IPS DF 19.7 (cell line): ENCODE results near the gene SECTM1.
A peak's percentile ranks its signal among the peaks of the same experiment; 100 is the strongest.
"Not testable (repeated sequence)": the region's sequence is repeated elsewhere in the genome, so short reads cannot be mapped to it uniquely, and the experiment has no call there.

Experiments
- DNase-seq: peaks from one replicate; pipeline ENCODE4 v3.0.0-alpha.2; 2013; ENCODE audit warnings: low read depth, low spot score

The SECTM1 gene

GRCh38 chr17:82369211-82369610, 35.6 kb upstream of the SECTM1 start:
- DNase-seq = no peak

- peak; percentile 78 for DNase-seq
These were observed 34.4 kb upstream of the SECTM1 start for GRCh38 chr17:82367724-82368524.

GRCh38 chr17:82366749-82367148, 33.2 kb upstream of the SECTM1 start:
- DNase-seq = no peak

DNA sequence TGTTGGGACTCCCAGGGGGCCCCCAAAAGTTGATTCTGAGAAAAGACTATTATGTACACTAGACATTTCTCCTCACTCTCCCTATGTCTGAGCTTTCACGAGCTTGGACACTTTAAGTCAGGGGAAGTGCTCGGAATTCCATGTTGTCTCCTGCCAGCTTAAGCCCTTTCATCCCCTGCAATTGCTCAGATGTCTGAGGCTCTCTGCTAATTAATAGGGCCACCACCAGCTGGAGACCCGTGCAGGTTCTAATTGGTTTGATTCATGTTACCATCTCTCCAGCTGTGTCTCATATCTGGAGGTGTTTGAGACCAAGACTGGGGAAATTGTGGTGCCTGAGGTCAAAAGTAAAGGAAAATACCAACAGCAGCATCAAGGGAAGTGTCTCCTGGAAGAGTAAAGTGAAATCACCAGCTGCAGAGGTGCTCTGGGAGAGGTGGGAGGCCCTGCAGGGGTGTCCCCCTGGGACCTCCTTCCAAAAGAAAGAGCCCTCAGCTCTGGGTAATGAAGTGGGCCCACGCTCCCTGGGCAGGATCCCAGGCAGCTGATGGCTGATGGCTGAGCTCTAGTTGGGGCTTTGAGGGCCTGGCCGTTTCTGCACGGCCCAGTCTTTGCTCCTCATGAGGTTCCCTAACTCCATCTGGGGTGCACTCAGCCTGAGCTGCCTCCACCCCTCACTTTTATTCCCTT, 32.2 kb upstream of the SECTM1 start:
- no peak for DNase-seq

DNA sequence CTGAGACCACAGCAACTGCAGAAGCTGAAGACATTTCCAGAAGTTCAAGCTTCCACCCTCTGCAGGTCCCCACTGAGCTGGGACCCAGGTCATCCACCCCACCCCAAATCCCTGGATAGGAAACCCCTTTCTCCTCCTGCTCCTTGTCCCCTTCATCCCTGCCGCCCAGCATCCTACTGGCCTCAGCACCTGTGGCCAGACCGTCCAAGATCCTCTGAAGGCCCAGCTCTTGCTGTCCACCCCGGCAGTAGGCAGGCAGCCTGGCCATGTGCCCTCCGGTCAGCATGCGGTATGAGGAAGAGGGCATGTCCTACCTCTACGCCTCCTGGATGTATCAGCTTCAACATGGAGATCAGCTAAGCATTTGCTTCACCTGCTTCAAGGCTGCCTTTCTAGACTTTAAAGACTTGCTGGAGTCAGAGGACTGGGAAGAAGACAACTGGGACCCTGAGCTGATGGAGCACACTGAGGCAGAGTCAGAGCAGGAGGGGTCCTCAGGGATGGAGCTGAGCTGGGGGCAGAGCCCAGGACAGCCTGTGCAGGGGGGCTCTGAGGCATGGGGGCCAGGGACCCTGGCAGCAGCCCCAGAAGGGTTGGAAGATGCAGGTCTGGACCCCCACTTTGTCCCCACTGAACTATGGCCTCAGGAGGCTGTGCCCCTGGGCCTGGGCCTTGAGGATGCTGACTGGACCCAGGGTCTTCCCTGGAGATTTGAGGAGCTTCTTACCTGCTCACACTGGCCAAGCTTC, 28.5 kb upstream of the SECTM1 start:
- no peak for DNase-seq

DNA sequence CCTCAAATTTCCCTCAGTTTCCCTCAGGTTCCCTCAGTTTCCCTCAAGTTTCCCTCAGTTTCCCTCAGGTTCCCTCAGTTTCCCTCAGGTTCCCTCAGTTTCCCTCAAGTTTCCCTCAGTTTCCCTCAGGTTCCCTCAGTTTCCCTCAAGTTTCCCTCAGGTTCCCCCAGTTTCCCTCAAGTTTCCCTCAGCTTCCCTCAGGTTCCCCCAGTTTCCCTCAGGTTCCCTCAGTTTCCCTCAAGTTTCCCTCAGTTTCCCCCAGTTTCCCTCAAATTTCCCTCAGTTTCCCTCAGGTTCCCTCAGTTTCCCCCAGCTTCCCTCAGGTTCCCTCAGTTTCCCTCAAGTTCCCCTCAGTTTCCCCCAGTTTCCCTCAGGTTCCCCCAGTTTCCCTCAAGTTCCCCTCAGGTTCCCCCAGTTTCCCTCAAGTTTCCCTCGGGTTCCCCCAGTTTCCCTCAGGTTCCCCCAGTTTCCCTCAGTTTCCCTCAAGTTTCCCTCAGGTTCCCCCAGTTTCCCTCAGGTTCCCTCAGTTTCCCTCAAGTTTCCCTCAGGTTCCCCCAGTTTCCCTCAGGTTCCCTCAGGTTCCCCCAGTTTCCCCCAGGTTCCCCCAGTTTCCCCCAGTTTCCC, 26.0 kb upstream of the SECTM1 start:
- DNase-seq = not testable (repeated sequence)

- no peak for DNase-seq
These were observed 25.1 kb upstream of the SECTM1 start, which contains the start of gene TEX19 for GRCh38 chr17:82358465-82359350. Gene TEX19 (plus strand): TSS chr17:82359247. CDS start chr17:82362151, 2,904 bp downstream.

GRCh38 chr17:82357394-82357793, 23.8 kb upstream of the SECTM1 start:
- DNase-seq = no peak

DNA sequence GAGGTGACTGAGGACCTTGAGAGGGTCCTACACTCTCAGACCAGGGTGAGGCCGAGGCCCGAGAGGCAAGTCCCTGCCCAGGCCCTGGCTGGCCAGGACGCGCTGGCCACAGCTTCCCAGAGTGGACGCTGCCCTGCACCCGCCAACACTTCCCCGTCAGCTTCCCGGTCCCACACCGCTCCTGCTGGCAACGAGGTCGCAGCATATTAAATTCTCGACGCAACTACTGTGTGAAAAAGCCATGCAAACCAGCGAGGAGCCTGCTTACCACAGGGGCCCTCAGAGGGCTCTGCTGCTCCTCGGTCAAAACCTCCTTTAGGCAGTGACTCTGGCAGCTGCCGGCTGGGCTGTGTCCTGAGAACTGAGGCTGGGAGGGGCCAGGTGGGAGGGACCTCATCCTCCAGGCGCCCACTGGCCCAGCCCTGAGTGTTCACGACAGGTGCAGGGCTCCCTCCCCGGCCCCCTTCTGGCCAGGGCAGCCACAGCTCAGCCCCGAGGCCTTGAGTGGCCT, 23.3 kb upstream of the SECTM1 start:
- no peak for DNase-seq

DNA sequence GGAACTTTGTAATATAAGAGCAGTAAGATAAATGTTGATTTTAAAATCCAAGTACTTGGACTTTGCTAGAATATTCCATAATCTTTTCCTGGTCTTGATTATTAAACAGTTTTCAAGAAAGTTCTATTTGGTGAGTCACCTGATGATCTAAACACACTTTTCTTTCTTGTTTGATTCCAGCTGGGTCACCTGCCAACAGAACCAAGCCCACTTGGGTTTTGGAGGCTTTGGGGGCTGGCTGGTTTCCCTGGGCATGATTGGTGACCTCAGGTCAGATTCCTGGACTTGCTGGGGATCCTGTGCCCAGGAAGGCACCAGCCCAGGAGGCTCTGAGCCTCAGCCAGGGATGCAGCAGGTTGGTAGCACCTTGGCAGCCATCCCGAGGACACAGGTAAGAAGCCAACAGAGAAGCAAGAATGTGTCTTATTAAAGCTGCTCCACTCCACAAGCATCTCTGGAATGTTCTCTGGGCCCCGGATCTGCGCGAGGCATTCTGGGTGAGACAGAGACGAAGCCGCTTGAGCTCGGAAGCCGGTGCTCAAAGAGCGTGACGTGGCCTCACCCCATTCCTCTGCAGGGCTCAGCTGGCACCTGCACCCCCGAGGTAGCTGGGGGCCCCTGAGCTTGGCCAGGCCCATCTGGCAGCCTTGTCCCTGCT, 22.3 kb upstream of the SECTM1 start:
- DNase-seq = no peak

DNA sequence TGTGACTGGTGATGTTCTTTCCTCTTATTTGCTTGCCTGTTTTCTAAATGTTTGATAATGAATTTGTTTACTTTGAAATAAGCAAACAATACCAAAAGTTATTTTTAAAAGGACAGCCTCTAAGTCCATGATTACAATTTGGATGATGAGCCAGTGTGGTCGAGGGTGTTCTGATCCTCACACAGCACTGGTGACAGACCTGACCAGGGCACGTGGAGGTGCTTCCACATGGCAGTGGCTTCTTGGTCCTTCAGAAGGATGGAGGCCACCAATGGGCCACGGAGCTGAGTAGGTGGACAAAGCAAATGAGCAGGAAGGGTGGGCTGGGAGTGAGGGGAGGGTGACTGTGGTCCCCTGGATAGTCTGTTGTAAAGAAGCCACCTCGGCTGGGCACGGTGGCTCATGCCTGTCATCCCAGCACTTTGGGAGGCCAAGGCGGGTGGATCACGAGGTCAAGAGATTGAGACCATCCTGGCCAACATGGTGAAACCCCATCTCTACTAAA, 21.3 kb upstream of the SECTM1 start:
- no peak for DNase-seq

DNA sequence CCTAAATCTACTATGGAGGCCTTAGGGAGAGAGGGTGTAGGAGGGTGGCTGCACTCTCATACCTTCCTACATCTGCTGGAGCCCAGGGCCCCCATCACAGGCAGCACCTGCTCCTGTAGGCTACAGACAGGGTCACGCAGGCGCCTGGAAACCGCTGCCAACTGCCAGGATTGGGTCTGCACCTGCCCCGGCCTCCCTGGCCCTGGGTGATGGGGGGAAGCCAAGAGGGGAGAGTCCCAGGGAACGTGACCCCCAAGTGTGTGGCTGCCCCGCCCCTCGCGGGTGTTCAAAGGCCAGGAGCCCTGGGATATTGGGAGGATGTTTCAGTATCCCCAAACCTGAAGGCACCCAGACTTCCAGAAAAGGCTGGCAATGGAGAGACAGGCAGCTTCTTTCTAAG, 19.9 kb upstream of the SECTM1 start:
- no peak for DNase-seq

- DNase-seq = no peak
These were observed 18.3 kb upstream of the SECTM1 start for GRCh38 chr17:82351713-82352488.

- DNase-seq = no peak
These were observed 17.7 kb upstream of the SECTM1 start for GRCh38 chr17:82351254-82351712.

- DNase-seq = no peak
These were observed 16.8 kb upstream of the SECTM1 start for GRCh38 chr17:82350182-82351030.

DNA sequence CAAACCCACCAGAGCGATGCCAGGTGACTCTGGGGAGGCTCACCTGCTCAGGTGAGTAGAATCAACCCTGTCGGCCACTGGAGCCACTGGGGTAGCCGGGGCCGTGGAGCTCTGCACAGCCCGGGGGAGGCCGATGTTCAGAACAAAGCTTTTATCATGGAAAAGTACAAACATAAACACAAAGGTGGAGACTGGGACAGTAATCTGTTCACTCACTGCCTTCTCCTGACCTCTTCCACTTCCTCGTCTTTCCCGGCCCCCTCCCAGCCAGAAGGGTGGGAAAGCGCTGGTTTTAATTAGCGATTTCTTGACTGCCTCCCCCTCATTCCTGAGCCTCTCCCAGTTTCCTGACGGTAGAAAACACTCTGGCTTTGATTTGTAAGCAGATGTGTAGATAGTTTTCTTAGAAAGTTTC, 15.7 kb upstream of the SECTM1 start:
- no peak for DNase-seq

DNA sequence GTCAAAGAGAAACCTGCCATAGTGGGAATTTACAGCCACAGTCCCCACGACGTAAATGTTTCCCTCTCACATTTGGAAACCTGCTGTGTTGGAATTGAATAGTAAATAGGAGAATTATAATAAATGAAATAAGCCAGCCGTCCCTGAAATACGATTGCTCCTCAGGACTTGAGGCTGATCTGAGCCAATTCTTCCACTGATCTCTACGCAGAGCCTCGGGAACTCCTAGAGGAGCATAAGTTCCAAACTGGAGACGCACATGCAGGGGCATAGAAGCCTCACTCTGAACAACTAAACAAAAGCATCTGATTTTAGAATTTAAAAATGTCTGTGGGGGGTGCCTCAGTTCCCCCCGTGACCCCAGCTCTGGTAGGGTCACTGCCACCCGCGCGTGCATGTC, 15.3 kb upstream of the SECTM1 start:
- DNase-seq = no peak

GRCh38 chr17:82348434-82348833, 14.9 kb upstream of the SECTM1 start:
- DNase-seq = no peak
